K562 (cell line): ENCODE measurements around the gene ARHGAP28. TPM values are rescaled to one million over a fixed set of nuclear protein-coding genes. Genes with fewer than 3 reads are reported as not detected.

ENCODE experiments used
- ATAC-seq: fragments of 200-7000 bp; cut with Tn5 transposase; 3 replicates; pipeline ENCODE4 v1.9.1; 2020; ENCODE audit warnings: moderate library complexity
- BruUV-seq: library from RNA; stranded (reverse); fragments of 400-500 nt; replicated peaks from 2 replicates; lab custom pipeline; 2021; lab: Mats Ljungman, UMichigan
- CTCF ChIA-PET: fragments of 300-600 bp; formaldehyde crosslinking; extraction: SDS; loops from one replicate; lab custom pipeline; 2021; ENCODE audit warnings: low intra/inter-chr PET ratio; lab: Yijun Ruan, JAX
- POLR2A ChIA-PET: fragments of 300-600, 350-650 bp; sonication (Branson Sonifier 250); formaldehyde crosslinking; extraction: SDS; loops from one replicate; lab custom pipeline; 2021; ENCODE audit warnings: antibody characterized with exemption, inconsistent platforms; lab: Yijun Ruan, JAX
- DNase-seq, 4 experiments: peaks; one replicate each; pipeline versions ENCODE4 v3.0.0 to v3.0.0-alpha.2; 2011 to 2018; ENCODE audit warnings: low spot score in 3 of 4, mixed read lengths in 3 of 4; ENCODE audit errors: extremely low read depth in 1 of 4
- FAIRE-seq: peaks from 2 replicates; lab custom pipeline; 2011; peaks lifted over from hg19 to GRCh38; lab: Jason Lieb, UNC
- H2AFZ ChIP-seq: 2 replicates; pipeline ENCODE4 v1.6.0; 2011; ENCODE audit warnings: low read depth, low read length, control low read depth, inconsistent platforms
- H3K27ac ChIP-seq: fragments of 200-600 bp; 3 replicates; pipeline ENCODE4 v1.8.0; 2011; ENCODE audit warnings: low read depth, mild to moderate bottlenecking, control low read depth, inconsistent platforms, low read length, moderate library complexity, mixed read lengths; ENCODE audit errors: extremely low read depth
- H3K27me3 ChIP-seq, 2 experiments: fragments of 300-600 bp in 1 of 2; 2 replicates in 1 of 2; 3 replicates in 1 of 2; pipeline versions ENCODE4 v1.6.0 to v1.8.0; 2011; ENCODE audit warnings: inconsistent platforms in 2 of 2, low read length in 2 of 2, mild to moderate bottlenecking in 1 of 2, mixed read lengths in 1 of 2, moderate library complexity in 1 of 2; ENCODE audit not compliant: control insufficient read depth in 2 of 2, insufficient read depth in 2 of 2
- H3K36me3 ChIP-seq: fragments of 300-600 bp; 3 replicates; pipeline ENCODE4 v1.8.0; 2011; ENCODE audit warnings: mild to moderate bottlenecking, low read length, inconsistent platforms; ENCODE audit not compliant: control insufficient read depth, insufficient read depth
- H3K4me1 ChIP-seq, 2 experiments: fragments of 200-600 bp in 1 of 2; replicated peaks in 1 of 2; 2 replicates in 1 of 2; 3 replicates in 1 of 2; pipeline versions ENCODE4 v1.5.1 to v1.8.0; 2011; ENCODE audit warnings: inconsistent platforms in 2 of 2, low read length in 2 of 2, mild to moderate bottlenecking in 1 of 2, mixed read lengths in 1 of 2, moderate library complexity in 1 of 2; ENCODE audit not compliant: control insufficient read depth in 2 of 2, insufficient read depth in 2 of 2
- H3K4me2 ChIP-seq: 2 replicates; pipeline ENCODE4 v1.6.1; 2011; ENCODE audit warnings: low read length, control low read depth, inconsistent platforms, mixed read lengths; ENCODE audit not compliant: insufficient read depth
- H3K4me3 ChIP-seq: fragments of 200-600 bp; sonication (generic), shearing (Covaris generic); 2 replicates; pipeline ENCODE4 v1.5.1; 2016; ENCODE audit warnings: control low read depth, inconsistent platforms
- H3K79me2 ChIP-seq: fragments of 200-600 bp; 3 replicates; pipeline ENCODE4 v1.8.0; 2011; ENCODE audit warnings: low read length, inconsistent platforms; ENCODE audit not compliant: control insufficient read depth, insufficient read depth
- H3K9ac ChIP-seq, 2 experiments: 2 replicates each; pipeline versions ENCODE4 v1.6.0 to v1.6.1; 2011; ENCODE audit warnings: low read depth in 2 of 2, low read length in 2 of 2, control low read depth in 1 of 2, inconsistent platforms in 1 of 2, mild to moderate bottlenecking in 1 of 2, mixed read lengths in 1 of 2; ENCODE audit not compliant: insufficient read depth in 1 of 2
- H3K9me1 ChIP-seq: one replicate; pipeline ENCODE4 v1.6.0; 2011; ENCODE audit warnings: inconsistent platforms, mild to moderate bottlenecking, low read length, moderate library complexity; ENCODE audit not compliant: control insufficient read depth, insufficient read depth
- H3K9me3 ChIP-seq: replicated peaks from 2 replicates; pipeline ENCODE4 v1.5.1; 2011; ENCODE audit warnings: low read depth, low read length, inconsistent platforms; ENCODE audit not compliant: control insufficient read depth, insufficient read depth
- H4K20me1 ChIP-seq: replicated peaks from 2 replicates; pipeline ENCODE4 v1.6.1; 2011; ENCODE audit warnings: low read length, inconsistent platforms, mixed read lengths; ENCODE audit not compliant: control insufficient read depth, insufficient read depth
- HLTF ChIP-seq: fragments of 450-650 bp; IDR thresholded peaks from 2 replicates; pipeline ENCODE4 v1.6.1; 2016
- JUN ChIP-seq, 2 experiments: sonication (generic) in 1 of 2; formaldehyde crosslinking in 1 of 2; IDR thresholded peaks; 2 replicates each; pipeline versions ENCODE4 v1.6.1 to v1.8.0; 2012 to 2022; ENCODE audit warnings: borderline replicate concordance in 2 of 2, mild to moderate bottlenecking in 2 of 2, improper control_type of control experiment in 1 of 2, low read depth in 1 of 2, low read length in 1 of 2, missing genetic modification reagents in 1 of 2
- RBM15 ChIP-seq: fragments of 200-400 bp; formaldehyde crosslinking; IDR thresholded peaks from 2 replicates; pipeline ENCODE4 v1.6.1; 2018; ENCODE audit warnings: mild to moderate bottlenecking, low read length, moderate library complexity; ENCODE audit not compliant: insufficient read depth
- XRCC4 ChIP-seq: IDR thresholded peaks from one replicate; pipeline ENCODE4 v1.6.1; 2011; ENCODE audit not compliant: insufficient read depth, insufficient read length; ENCODE audit errors: extremely low read depth
- ZNF668 ChIP-seq: fragments of 250-450 bp; sonication (Bioruptor Pico); IDR thresholded peaks from 2 replicates; pipeline ENCODE4 v1.8.0; 2022; ENCODE audit warnings: mild to moderate bottlenecking, inconsistent platforms
- WGBS: fragments of 100-300 bp; shearing (Covaris generic); methylation state at CpG from one replicate; pipeline ENCODE4 v1.1.6; 2016; ENCODE audit warnings: low coverage, mixed read lengths; ENCODE audit not compliant: insufficient coverage; ENCODE audit errors: missing lambda C conversion rate; 5-methylcytosine and 5-hydroxymethylcytosine counted together
- in situ Hi-C: fragments of 300-500 bp; cut with MboI; formaldehyde crosslinking; loops from 4 replicates; pipeline ENCODE4 v1.15.0; 2018; ENCODE audit warnings: inconsistent platforms, mixed read lengths
- intact Hi-C: fragments of 100-400 bp; cut with micrococcal nuclease; formaldehyde crosslinking; loops from 2 replicates; pipeline ENCODE4 v1.14.2; 2022
- polyA plus RNA-seq, 8 experiments: library from polyadenylated mRNA; depleted of rRNA in 4 of 8; stranded (reverse) in 5 of 8; unstranded in 3 of 8; fragments of >200 nt; fragmentation: Nextera tagmentation in 2 of 8; fragmentation: Illumina TruSeq in 1 of 8; extraction: Ambion mirVana in 2 of 8; extraction: Trizol in 1 of 8; gene quantifications; 2 replicates each; pipeline versions ENCODE4 v1.2.1 to v1.2.3, GENCODE V29; 2011 to 2014; ENCODE audit warnings: inconsistent platforms in 1 of 8, missing spikeins in 1 of 8
- total RNA-seq, 7 experiments: library from RNA; depleted of rRNA in 6 of 7; stranded (reverse); fragments of >200 nt in 6 of 7; fragmentation: Illumina TruSeq in 2 of 7; extraction: Trizol in 2 of 7; gene quantifications; 2 replicates each; pipeline versions ENCODE4 v1.2.1 to v1.2.3, GENCODE V29; 2011 to 2021; ENCODE audit warnings: low replicate concordance in 1 of 7
- TF ChIP-seq, protein P1 (sequence below): fragments of 450-650 bp; IDR thresholded peaks from 2 replicates; pipeline ENCODE4 v1.6.1; 2016; ENCODE audit warnings: antibody characterized with exemption

ARHGAP28 gene
- total and polyA plus RNA-seq, 9 of the 15 experiments (the other 6 are each of a cell fraction or from before 2014, with no cell fraction given): 0.93 to 5.9 (median 5.0) TPM

DNA sequence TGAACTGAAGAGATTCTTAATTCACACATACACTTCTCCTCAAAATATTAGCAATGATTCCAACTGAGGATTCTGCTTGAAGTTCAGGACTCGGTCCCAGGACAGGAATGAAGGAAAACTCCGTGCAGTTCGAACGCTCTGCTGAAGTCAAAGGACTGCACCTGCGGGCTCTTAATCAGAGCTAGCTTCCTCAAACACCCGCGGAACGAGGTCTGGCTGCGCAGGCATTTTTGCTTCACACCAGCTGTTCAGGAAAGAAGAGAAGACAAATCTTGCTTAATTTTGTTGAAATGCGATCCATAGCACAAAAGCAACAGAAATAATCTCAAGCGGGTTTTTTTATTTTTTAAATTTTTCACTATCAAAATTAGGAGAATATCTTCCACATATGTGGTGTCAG is 212.5 kb downstream of the ARHGAP28 start:
- ChIA-PET CTCF (no interaction called here), POLR2A (interaction anchor here (0.7 to 1.7 kb wide), 3 partner anchors 9 to 303 kb away, joined by 3 to 4 read pairs (median 4); no protein-coding TSS in a partner anchor)
- Histone ChIP-seq H3K9me1 (no peaks in the 10 kb centered on the region), H3K27ac (no peak overlapping the region), H3K4me3 (no peak overlapping the region), H3K9ac (no peak overlapping the region), H3K36me3 (no peaks in the 10 kb centered on the region), H3K4me2 (no peak overlapping the region), H4K20me1 (no peaks in the 10 kb centered on the region), H3K27me3 (peaks cover 23 to 41% of the 10 kb centered on the region in 2 experiments), H2AFZ (no peak overlapping the region), H3K9me3 (no peaks in the 10 kb centered on the region), H3K4me1 (no peaks in the 10 kb centered on the region), H3K79me2 (no peaks in the 10 kb centered on the region)
- no peak for TF ChIP-seq ZNF668 (CRISPR knock-in tag)
- TF ChIP-seq JUN (IDR thresholded peaks at IDR 0.05; ENCODE audit: borderline replicate concordance, low read depth, low read length): no peak
- no peak for TF ChIP-seq JUN (CRISPR knock-in tag; IDR thresholded peaks at IDR 0.05; ENCODE audit: borderline replicate concordance)
- TF ChIP-seq RBM15: no peak
- TF ChIP-seq, protein P1, sequence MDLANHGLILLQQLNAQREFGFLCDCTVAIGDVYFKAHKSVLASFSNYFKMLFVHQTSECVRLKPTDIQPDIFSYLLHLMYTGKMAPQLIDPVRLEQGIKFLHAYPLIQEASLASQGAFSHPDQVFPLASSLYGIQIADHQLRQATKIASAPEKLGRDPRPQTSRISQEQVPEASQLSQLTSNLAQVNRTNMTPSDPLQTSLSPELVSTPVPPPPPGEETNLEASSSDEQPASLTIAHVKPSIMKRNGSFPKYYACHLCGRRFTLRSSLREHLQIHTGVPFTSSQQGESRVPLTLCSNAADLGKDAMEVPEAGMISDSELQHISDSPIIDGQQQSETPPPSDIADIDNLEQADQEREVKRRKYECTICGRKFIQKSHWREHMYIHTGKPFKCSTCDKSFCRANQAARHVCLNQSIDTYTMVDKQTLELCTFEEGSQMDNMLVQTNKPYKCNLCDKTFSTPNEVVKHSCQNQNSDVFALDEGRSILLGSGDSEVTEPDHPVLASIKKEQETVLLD: no peak
- no peak for TF ChIP-seq HLTF
- TF ChIP-seq XRCC4: no peak
- FAIRE-seq (no peak), ATAC-seq (no peak), DNase-seq (no peak)
- BruUV-seq: no TSS peak
- under 1% methylated on average over 11 of the region's 11 CpGs for WGBS
- intact Hi-C loops: no loop called here
- in situ Hi-C loops: no loop called here
